Nephron progenitor cell (in vitro differentiated cells): Measurements from ENCODE around the gene TAF4B.

Experiments
- DNase-seq: peaks from one replicate; pipeline ENCODE4 v3.0.0; 2021
- H3K27ac Mint-ChIP-seq: 2 replicates; pipeline ENCODE4 v1.8.0; 2021; ENCODE audit warnings: mild to moderate bottlenecking, moderate library complexity, mixed read lengths
- H3K27me3 Mint-ChIP-seq: 2 replicates; pipeline ENCODE4 v1.8.0; 2021; ENCODE audit warnings: mild to moderate bottlenecking, low read depth, mixed read lengths; ENCODE audit not compliant: poor library complexity
- H3K36me3 Mint-ChIP-seq: 2 replicates; pipeline ENCODE4 v1.8.0; 2021; ENCODE audit warnings: low read depth, mixed read lengths
- H3K4me1 Mint-ChIP-seq: 2 replicates; pipeline ENCODE4 v1.8.0; 2021; ENCODE audit warnings: mixed read lengths
- H3K4me3 Mint-ChIP-seq: 2 replicates; pipeline ENCODE4 v1.8.0; 2021; ENCODE audit warnings: mild to moderate bottlenecking, moderate library complexity, mixed read lengths
- H3K9me3 Mint-ChIP-seq: 2 replicates; pipeline ENCODE4 v1.8.0; 2021; ENCODE audit warnings: mild to moderate bottlenecking, moderate library complexity, mixed read lengths
- CTCF ChIP-seq: fragments of 200-600 bp; sonication (generic); IDR thresholded peaks from 2 replicates; pipeline ENCODE4 v1.5.0; 2021; ENCODE audit warnings: antibody characterized with exemption

The TAF4B gene

DNA sequence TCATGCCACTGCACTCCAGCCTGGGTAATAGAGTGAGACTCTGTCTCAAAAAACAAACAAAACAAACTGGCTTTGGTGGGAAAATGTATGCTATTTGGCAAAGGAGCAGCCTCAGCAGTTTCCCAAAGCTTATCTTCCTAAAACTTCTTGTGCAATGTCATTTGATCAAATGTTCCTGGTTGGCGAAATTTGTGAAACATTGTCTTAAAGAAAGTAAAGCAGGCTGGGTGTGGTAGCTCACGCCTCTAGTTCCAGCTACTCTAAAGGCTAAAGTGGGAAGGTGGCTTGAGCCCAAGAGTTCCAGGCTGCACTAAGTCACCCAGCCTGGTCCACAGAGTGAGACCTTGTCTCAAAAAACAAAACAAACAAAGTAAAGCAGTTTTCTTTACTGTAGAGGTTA lies 17.3 kb upstream of the TAF4B start:
- Mint-ChIP-seq H3K36me3 (no peaks in the 10 kb centered on the region), H3K4me1 (peaks cover 30% of the 10 kb centered on the region), H3K9me3 (no peaks in the 10 kb centered on the region), H3K27me3 (peaks cover 16% of the 10 kb centered on the region), H3K27ac (peak overlapping the region; percentile 68), H3K4me3 (no peak overlapping the region)
- DNase-seq: no peak
- no peak for TF ChIP-seq CTCF

- Mint-ChIP-seq H3K27me3 (peaks cover 12% of the 10 kb centered on the region), H3K4me3 (no peak overlapping the region)
These were observed 16.1 kb upstream of the TAF4B start for GRCh38 chr18:26210147-26210546.

GRCh38 chr18:26215247-26215970 lies 10.8 kb upstream of the TAF4B start:
- no peak for TF ChIP-seq CTCF
- Mint-ChIP-seq H3K9me3 (no peaks in the 10 kb centered on the region), H3K36me3 (no peaks in the 10 kb centered on the region), H3K27me3 (peaks cover 9% of the 10 kb centered on the region), H3K27ac (no peak overlapping the region), H3K4me3 (no peak overlapping the region), H3K4me1 (peaks cover 7% of the 10 kb centered on the region)
- DNase-seq: no peak

More at GRCh38 chr18:26210147-26210546, 16.1 kb upstream of the TAF4B start:
- Mint-ChIP-seq H3K36me3 (no peaks in the 10 kb centered on the region), H3K4me1 (peaks cover 27% of the 10 kb centered on the region), H3K27ac (no peak overlapping the region), H3K9me3 (no peaks in the 10 kb centered on the region)
- no peak for TF ChIP-seq CTCF
- DNase-seq: no peak

GRCh38 chr18:26225022-26225693 lies 1.1 kb upstream of the TAF4B start:
- Mint-ChIP-seq H3K4me1 (peaks cover 33% of the 10 kb centered on the region), H3K9me3 (no peaks in the 10 kb centered on the region), H3K27me3 (peaks cover 16% of the 10 kb centered on the region), H3K36me3 (no peaks in the 10 kb centered on the region), H3K27ac (no peak overlapping the region), H3K4me3 (peak overlapping the region; percentile 90)
- no peak for DNase-seq
- no peak for TF ChIP-seq CTCF

DNA sequence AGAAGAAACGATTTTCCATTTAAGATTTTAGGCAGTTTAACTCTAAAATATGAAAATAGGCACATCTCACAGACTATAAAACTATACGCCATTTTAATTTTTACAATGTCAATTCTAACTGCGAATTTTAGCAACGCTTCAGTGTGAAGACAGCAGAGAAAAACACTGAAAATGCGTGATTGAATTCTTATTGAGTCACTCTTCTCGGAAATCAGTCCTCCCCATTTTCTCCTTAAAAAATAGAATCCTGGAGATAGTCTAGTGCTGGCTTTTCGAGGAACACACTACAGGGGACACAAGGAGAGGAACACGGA lies 373 bp upstream of the TAF4B start:
- no peak for DNase-seq
- Mint-ChIP-seq H3K4me3 (peak overlapping the region; percentile 90), H3K36me3 (peaks cover 4% of the 10 kb centered on the region), H3K9me3 (peaks cover 3% of the 10 kb centered on the region), H3K27me3 (peaks cover 15% of the 10 kb centered on the region), H3K4me1 (peaks cover 39% of the 10 kb centered on the region), H3K27ac (peak overlapping the region; percentile 79)
- TF ChIP-seq CTCF: no peak
